GM03348 (cell line): Measurements from ENCODE around the gene FOXJ2.
"Not testable (repeated sequence)": the region's sequence is repeated elsewhere in the genome, so short reads cannot be mapped to it uniquely, and the experiment has no call there.

ENCODE experiments used
- DNase-seq: peaks from one replicate; pipeline ENCODE4 v3.0.0; 2012; ENCODE audit warnings: low spot score

FOXJ2 gene

DNA sequence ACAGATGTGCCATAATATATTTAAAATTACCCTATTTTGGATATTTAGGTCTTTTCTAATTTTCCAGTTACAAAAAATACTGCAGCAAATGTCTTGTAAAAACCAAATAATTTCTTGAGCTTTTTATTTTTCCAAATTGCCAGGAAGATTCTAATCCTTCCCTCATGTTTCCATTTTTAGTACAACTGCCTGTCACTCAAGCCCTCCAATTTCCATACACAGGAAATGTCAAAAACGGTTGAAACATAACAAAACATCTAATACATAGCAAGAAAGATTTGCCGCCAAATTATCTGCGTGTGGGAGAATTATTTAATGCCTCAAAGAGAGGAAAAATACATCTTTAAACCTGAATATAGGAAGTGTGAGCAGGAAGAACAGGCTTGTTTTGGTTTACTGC, 2.3 kb upstream of the FOXJ2 start:
- DNase-seq, result no peak

DNA sequence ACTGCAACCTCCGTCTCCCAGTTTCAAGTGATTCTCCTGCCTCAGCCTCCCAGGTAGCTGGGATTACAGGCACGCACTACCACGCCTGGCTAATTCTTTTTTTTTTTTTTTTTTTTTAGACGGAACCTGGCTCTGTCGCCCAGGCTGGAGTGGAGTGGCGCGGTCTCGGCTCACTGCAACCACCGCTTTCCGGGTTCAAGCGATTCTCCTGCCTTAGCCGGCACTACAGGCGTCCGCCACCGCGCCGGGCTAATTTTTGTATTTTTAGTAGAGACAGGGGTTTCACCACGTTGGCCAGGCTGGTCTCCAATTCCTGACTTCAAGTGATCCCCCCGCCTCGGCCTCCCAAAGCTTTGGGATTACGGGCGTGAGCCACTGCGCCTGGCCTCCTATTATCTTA, 1.5 kb upstream of the FOXJ2 start:
- not testable (repeated sequence) for DNase-seq

- no peak for DNase-seq
Observed at GRCh38 chr12:8031872-8032241, 659 bp upstream of the FOXJ2 start.

- DNase-seq, result peak; percentile 84
Observed at GRCh38 chr12:8033153-8034044, 883 bp downstream of the FOXJ2 start.

- DNase-seq, result no peak
Observed at GRCh38 chr12:8034802-8035201, 2.3 kb downstream of the FOXJ2 start.

DNA sequence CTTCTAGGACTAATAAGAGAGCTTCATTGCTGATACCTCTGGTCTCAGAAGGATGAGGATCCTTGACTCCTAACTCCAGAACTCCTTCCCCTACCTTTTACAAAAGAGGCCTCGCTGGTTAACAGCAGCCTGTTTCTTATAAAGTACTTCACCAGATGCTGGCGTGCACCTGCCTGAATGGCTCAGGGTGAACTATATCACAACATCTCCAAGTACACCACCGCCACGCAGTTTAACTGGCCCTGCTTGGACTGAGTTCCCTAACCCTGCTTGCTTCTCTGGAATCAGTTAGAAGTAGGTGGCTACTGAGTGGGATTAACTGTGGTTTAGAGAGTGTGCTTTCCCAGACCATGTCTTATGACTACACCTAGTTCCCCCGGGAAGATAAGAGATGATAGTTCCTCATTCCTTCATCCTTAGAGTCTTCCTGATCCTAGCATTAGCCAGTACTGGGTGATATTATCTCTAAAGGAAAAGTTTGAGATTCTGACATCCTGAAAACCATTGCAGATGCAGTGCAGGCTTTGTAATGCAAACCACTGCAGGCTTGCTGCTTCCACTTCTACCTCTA, 3.0 kb downstream of the FOXJ2 start:
- peak; percentile 17 for DNase-seq

- DNase-seq, result no peak
Observed at GRCh38 chr12:8036346-8036745, 3.8 kb downstream of the FOXJ2 start.

GRCh38 chr12:8037046-8037663, 4.6 kb downstream of the FOXJ2 start:
- DNase-seq, result no peak

DNA sequence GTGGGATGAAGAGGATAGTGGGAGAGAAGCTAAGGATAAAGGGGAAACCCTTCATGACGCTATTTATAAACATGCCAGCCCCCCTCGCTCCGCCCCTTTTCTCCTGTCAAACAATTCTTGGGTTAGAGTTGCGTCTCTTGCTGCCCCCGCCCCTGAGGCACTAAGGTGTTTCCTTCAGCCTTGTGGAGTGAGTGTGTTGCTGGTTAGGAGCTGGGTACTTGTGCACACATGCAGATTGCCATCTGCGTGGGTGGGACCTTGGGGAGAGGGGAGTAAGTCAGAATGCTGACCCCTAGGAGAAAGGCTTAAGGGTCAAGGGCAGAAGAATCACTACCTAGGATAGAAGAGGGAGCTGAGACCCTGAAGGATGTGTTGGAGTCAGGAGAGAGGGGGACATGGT, 5.4 kb downstream of the FOXJ2 start:
- no peak for DNase-seq

GRCh38 chr12:8038659-8039114, 6.2 kb downstream of the FOXJ2 start:
- peak; percentile 79 for DNase-seq

DNA sequence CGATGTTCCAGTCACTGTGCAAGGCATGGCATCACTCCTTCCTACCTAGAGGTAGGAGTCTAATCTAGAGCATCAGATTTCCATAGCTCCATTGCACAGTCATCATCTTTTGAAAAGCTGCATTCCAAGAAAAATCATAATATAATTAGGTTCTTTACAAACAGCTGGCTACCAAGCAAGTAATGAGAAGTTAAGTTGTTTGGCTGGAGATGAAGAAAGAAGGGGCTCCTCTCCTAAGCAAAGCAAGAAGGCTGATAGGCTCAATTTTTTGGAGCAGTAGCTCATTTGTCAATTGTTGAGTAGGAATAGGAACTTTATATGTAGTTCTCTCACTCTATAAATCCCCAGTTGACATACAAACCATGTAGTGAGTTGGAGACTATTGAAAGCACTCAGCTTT, 8.3 kb downstream of the FOXJ2 start:
- DNase-seq, result no peak

DNA sequence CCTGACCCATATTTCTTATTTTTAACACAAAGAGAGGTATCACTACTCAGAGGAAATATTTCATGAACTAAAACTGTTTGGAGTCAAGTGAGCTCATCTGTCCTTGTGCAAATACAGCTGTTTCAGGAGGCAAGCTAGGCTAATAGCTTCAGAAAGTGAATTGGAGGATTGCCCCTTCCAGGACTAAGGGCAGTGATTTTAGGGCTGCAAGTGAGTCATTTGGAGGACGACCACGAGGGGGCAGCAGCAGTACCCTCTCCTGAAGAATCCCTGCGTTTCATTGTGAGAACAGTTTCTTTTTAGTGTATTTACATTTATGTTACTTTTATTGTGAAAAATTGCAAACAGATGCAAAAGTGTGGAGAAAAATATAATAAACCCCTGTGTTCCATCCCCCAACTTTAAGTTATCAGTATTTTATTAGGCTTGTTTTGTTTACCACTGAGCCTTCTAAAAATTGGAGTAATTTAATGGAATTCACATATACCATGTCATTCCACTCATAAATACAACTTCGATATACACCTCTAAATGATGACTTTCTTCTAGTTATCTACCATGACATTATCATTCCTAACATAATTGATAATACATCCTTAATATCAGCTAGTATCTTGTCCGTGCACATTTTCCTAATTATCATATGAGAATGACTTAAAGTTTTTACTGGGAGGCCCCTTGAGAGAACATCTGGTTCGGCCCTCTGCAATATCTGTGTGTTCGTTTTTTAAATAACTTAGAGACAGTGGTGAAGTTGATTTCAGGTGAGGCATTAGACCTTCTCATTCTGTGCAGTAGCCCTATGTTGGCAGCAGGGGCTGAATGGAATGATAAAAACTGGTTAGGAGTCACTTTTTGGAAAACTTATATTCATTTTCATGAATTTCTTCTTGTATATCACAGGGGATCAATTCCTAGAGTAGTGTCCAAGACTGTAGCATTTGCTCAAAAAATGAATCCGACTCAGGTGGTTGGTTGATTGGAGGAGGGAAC, 13.7 kb downstream of the FOXJ2 start:
- peak; percentile 88 for DNase-seq

GRCh38 chr12:8047842-8048241, 15.3 kb downstream of the FOXJ2 start:
- no peak for DNase-seq

DNA sequence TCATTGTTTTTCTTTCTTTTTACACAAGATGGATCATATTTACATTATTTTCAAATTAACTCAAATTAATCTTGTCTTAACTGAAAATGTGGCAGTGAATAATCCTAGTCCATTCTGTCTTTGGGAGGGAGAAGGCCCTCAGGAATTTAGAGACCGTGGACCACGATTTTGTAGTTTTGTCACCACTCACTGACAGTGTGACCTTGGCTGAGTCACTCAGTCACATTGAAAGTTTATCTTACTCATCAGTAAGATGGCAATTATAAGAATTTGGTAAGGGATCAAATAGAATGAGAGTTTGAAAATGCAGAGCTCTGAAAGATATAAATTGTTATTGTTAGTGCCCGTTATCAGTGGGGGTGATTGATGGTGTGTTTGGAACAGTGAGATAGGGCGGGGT, 16.4 kb downstream of the FOXJ2 start:
- no peak for DNase-seq

GRCh38 chr12:8050600-8051250, 18.2 kb downstream of the FOXJ2 start:
- DNase-seq, result no peak

DNA sequence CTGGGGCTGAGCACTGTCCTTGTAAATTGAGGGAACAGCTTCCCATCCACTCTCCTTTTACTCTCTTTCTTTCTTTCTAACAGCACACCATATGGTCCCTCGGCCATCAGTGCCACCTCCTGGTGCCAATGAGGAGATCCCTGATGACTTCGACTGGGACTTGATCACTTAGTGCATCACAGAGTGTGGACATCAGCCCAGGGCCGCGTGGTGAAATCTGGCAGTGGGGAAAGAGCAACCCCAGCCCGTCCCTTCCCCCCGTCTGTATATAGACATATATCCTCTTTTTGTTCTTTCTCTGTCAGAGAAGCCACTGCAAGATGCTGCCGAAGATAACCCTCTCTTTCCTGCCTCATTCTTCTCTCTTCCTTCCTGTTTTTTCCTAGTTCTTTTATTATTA, 20.2 kb downstream of the FOXJ2 start:
- no peak for DNase-seq

- DNase-seq, result no peak
Observed at GRCh38 chr12:8054816-8055215, 22.3 kb downstream of the FOXJ2 start.

GRCh38 chr12:8057306-8057705, 24.8 kb downstream of the FOXJ2 start:
- no peak for DNase-seq

DNA sequence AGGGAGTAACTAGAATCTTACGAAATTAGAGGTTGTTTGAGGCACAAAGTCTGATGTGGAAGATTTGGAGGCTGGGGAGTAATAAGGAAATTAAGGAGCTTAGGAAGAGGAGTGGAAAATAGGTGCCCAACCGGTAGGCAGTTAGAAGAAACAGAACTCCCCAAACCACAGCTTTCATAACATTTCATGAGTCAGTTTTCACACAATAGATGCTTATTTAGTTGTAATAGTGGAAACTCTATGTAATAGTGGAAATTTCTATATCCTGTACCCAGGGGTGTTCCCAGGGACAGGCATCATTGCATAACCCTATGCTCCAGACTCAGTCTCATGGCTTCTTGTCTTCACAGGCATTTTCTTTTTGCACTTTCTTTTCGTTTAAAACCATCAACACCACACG, 25.3 kb downstream of the FOXJ2 start:
- DNase-seq, result peak; percentile 41

DNA sequence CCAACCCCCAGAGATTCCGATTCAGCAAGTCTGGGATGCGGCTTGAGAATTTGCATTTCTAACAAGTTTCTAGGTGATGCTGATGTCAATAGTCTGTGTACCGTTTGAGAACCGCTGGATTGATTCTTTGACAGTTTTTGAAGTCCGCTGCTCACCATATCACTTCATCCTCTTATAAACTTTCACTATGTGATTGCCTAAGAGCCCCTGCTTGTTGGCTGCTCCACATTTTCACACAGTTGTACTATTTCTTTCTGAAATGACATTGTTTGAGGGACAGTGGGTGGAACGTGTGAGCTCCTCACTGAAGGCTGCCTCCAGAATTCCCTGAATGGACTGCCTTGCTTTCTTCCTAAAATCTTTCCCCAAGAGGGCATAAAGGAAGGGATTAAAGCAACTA, 26.0 kb downstream of the FOXJ2 start:
- DNase-seq, result no peak

DNA sequence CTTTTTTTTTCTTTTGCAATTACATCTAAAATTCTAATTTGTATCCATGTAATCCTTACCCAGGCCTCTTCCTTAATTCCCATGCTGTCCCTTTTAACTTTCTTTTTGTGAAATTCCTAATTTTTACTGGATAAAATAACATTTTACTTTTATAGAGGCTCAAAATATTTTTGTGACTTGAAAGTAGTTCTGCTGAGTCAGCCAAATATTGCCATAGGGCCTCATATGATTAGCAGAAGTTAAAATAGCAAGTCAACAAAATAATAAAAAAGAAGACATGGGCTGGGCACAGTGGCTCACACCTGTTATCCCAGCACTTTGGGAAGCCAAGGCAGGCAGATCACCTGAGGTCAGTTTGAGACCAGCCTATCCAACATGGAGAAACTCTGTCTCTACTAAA, 31.6 kb downstream of the FOXJ2 start:
- no peak for DNase-seq
